Stimulated activated CD8-positive, alpha-beta memory T cell treated with anti-CD3 and anti-CD28 coated beads, Interleukin-2, amount 100 ng/mL, for 48 hours (primary cell): ENCODE measurements around the gene EDA.

Experiments used
- DNase-seq, 2 donors: peaks; one replicate each; pipeline ENCODE4 v3.0.0-alpha.2; 2020; ENCODE audit warnings: low read depth in 2 of 2

EDA gene

GRCh38 chrX:70062961-70063550 lies 447.1 kb downstream of the EDA start:
- DNase-seq = no peak

DNA sequence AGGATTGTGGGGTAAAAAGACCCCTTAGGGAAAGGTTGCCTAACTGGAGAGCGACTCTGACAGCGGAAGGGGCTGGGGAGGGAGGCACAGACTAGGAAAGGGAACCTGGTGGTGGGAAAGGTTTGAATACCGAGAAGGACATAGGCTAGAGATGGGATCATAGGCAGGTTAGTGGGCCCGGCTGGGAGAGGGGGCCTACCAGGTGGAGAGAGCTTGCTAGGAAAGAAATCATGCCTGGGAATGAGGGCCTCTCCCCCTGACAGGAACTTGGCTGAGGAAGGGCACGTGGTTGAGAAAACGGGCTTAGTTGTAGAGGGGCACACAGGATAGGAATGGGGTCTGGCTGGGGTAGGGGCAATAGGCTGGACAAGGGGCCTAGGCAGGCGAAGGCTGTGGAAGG lies 450.7 kb downstream of the EDA start:
- DNase-seq = no peak

- no peak for DNase-seq
Observed at GRCh38 chrX:70079297-70079696, 463.4 kb downstream of the EDA start.

DNA sequence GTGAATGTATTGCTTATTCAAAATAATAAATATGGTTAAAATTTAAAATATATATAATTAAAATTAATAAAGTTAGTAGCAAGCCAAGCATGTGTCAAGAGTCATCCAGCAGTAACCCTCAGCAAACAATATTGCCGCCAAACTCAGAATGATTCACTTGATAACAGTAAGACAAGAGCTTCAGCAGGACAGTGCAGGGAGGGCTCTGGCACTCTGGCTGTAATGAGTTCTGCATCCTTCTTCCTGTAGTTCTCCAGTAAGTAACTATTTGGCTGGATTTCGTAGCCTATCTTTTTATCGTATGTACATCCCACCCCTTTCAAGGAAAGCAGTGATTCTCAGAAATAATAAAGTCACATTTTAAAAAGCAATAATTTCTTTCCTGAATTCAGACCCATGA lies 464.0 kb downstream of the EDA start:
- DNase-seq = no peak

GRCh38 chrX:70082723-70083122 lies 466.8 kb downstream of the EDA start:
- no peak for DNase-seq

GRCh38 chrX:70084592-70085240 lies 468.8 kb downstream of the EDA start:
- no peak for DNase-seq

- no peak for DNase-seq
Observed at GRCh38 chrX:70087857-70088630, 472.1 kb downstream of the EDA start.

GRCh38 chrX:70088751-70089150 lies 472.8 kb downstream of the EDA start:
- no peak for DNase-seq
